K562 (cell line): ENCODE measurements around the gene ADORA1. TPM values are rescaled to one million over a fixed set of nuclear protein-coding genes. Genes with fewer than 3 reads are reported as not detected.

ENCODE experiments used
- ATAC-seq: fragments of 200-7000 bp; cut with Tn5 transposase; 3 replicates; pipeline ENCODE4 v1.9.1; 2020; ENCODE audit warnings: moderate library complexity
- BruUV-seq: library from RNA; stranded (reverse); fragments of 400-500 nt; replicated peaks from 2 replicates; lab custom pipeline; 2021; lab: Mats Ljungman, UMichigan
- CTCF ChIA-PET: fragments of 300-600 bp; formaldehyde crosslinking; extraction: SDS; loops from one replicate; lab custom pipeline; 2021; ENCODE audit warnings: low intra/inter-chr PET ratio; lab: Yijun Ruan, JAX
- POLR2A ChIA-PET: fragments of 300-600, 350-650 bp; sonication (Branson Sonifier 250); formaldehyde crosslinking; extraction: SDS; loops from one replicate; lab custom pipeline; 2021; ENCODE audit warnings: antibody characterized with exemption, inconsistent platforms; lab: Yijun Ruan, JAX
- DNase-seq, 4 experiments: peaks; one replicate each; pipeline versions ENCODE4 v3.0.0 to v3.0.0-alpha.2; 2011 to 2018; ENCODE audit warnings: low spot score in 3 of 4, mixed read lengths in 3 of 4; ENCODE audit errors: extremely low read depth in 1 of 4
- FAIRE-seq: peaks from 2 replicates; lab custom pipeline; 2011; peaks lifted over from hg19 to GRCh38; lab: Jason Lieb, UNC
- H2AFZ ChIP-seq: 2 replicates; pipeline ENCODE4 v1.6.0; 2011; ENCODE audit warnings: low read depth, low read length, control low read depth, inconsistent platforms
- H3K27ac ChIP-seq: fragments of 200-600 bp; 3 replicates; pipeline ENCODE4 v1.8.0; 2011; ENCODE audit warnings: low read depth, mild to moderate bottlenecking, control low read depth, inconsistent platforms, low read length, moderate library complexity, mixed read lengths; ENCODE audit errors: extremely low read depth
- H3K27me3 ChIP-seq, 2 experiments: fragments of 300-600 bp in 1 of 2; 2 replicates in 1 of 2; 3 replicates in 1 of 2; pipeline versions ENCODE4 v1.6.0 to v1.8.0; 2011; ENCODE audit warnings: inconsistent platforms in 2 of 2, low read length in 2 of 2, mild to moderate bottlenecking in 1 of 2, mixed read lengths in 1 of 2, moderate library complexity in 1 of 2; ENCODE audit not compliant: control insufficient read depth in 2 of 2, insufficient read depth in 2 of 2
- H3K36me3 ChIP-seq: fragments of 300-600 bp; 3 replicates; pipeline ENCODE4 v1.8.0; 2011; ENCODE audit warnings: mild to moderate bottlenecking, low read length, inconsistent platforms; ENCODE audit not compliant: control insufficient read depth, insufficient read depth
- H3K4me1 ChIP-seq, 2 experiments: fragments of 200-600 bp in 1 of 2; replicated peaks in 1 of 2; 2 replicates in 1 of 2; 3 replicates in 1 of 2; pipeline versions ENCODE4 v1.5.1 to v1.8.0; 2011; ENCODE audit warnings: inconsistent platforms in 2 of 2, low read length in 2 of 2, mild to moderate bottlenecking in 1 of 2, mixed read lengths in 1 of 2, moderate library complexity in 1 of 2; ENCODE audit not compliant: control insufficient read depth in 2 of 2, insufficient read depth in 2 of 2
- H3K4me2 ChIP-seq: 2 replicates; pipeline ENCODE4 v1.6.1; 2011; ENCODE audit warnings: low read length, control low read depth, inconsistent platforms, mixed read lengths; ENCODE audit not compliant: insufficient read depth
- H3K4me3 ChIP-seq: fragments of 200-600 bp; sonication (generic), shearing (Covaris generic); 2 replicates; pipeline ENCODE4 v1.5.1; 2016; ENCODE audit warnings: control low read depth, inconsistent platforms
- H3K79me2 ChIP-seq: fragments of 200-600 bp; 3 replicates; pipeline ENCODE4 v1.8.0; 2011; ENCODE audit warnings: low read length, inconsistent platforms; ENCODE audit not compliant: control insufficient read depth, insufficient read depth
- H3K9ac ChIP-seq, 2 experiments: 2 replicates each; pipeline versions ENCODE4 v1.6.0 to v1.6.1; 2011; ENCODE audit warnings: low read depth in 2 of 2, low read length in 2 of 2, control low read depth in 1 of 2, inconsistent platforms in 1 of 2, mild to moderate bottlenecking in 1 of 2, mixed read lengths in 1 of 2; ENCODE audit not compliant: insufficient read depth in 1 of 2
- H3K9me1 ChIP-seq: one replicate; pipeline ENCODE4 v1.6.0; 2011; ENCODE audit warnings: inconsistent platforms, mild to moderate bottlenecking, low read length, moderate library complexity; ENCODE audit not compliant: control insufficient read depth, insufficient read depth
- H3K9me3 ChIP-seq: replicated peaks from 2 replicates; pipeline ENCODE4 v1.5.1; 2011; ENCODE audit warnings: low read depth, low read length, inconsistent platforms; ENCODE audit not compliant: control insufficient read depth, insufficient read depth
- H4K20me1 ChIP-seq: replicated peaks from 2 replicates; pipeline ENCODE4 v1.6.1; 2011; ENCODE audit warnings: low read length, inconsistent platforms, mixed read lengths; ENCODE audit not compliant: control insufficient read depth, insufficient read depth
- ARID1B ChIP-seq: fragments of 450-650 bp; IDR thresholded peaks from 2 replicates; pipeline ENCODE4 v1.6.1; 2016; ENCODE audit warnings: antibody characterized with exemption, mild to moderate bottlenecking, inconsistent platforms
- CEBPG ChIP-seq, 3 experiments: fragments of 200-800 bp in 1 of 3; sonication (Bioruptor generic) in 1 of 3; sonication (generic) in 1 of 3; formaldehyde crosslinking in 1 of 3; IDR thresholded peaks in 2 of 3; conservative IDR thresholded peaks in 1 of 3; 2 replicates each; pipeline versions ENCODE4 v1.6.1 to v1.8.0; 2016 to 2022; ENCODE audit warnings: missing compliant biosample characterization in 2 of 3, missing genetic modification characterization in 2 of 3, mild to moderate bottlenecking in 1 of 3, missing genetic modification reagents in 1 of 3
- KDM1A ChIP-seq, 2 experiments: fragments of 450-650 bp; IDR thresholded peaks; 2 replicates each; pipeline ENCODE4 v1.6.1; 2016; ENCODE audit warnings: mild to moderate bottlenecking in 2 of 2
- MECOM ChIP-seq: fragments of 250-450 bp; sonication (Bioruptor Pico); IDR thresholded peaks from 2 replicates; pipeline ENCODE4 v1.8.0; 2022; ENCODE audit warnings: inconsistent platforms
- ZBTB7A ChIP-seq: IDR thresholded peaks from 2 replicates; pipeline ENCODE4 v1.6.1; 2011; ENCODE audit warnings: low read depth, mild to moderate bottlenecking, low read length, moderate library complexity, borderline replicate concordance; ENCODE audit not compliant: control insufficient read depth
- ZNF274 ChIP-seq: IDR thresholded peaks from 2 replicates; pipeline ENCODE4 v1.6.1; 2011; ENCODE audit warnings: low read depth, mild to moderate bottlenecking, low read length, moderate library complexity, borderline replicate concordance
- ZNF384 ChIP-seq: IDR thresholded peaks from 2 replicates; pipeline ENCODE4 v1.6.1; 2012; ENCODE audit warnings: low read depth, low read length, improper control_type of control experiment
- ZNF668 ChIP-seq: fragments of 250-450 bp; sonication (Bioruptor Pico); IDR thresholded peaks from 2 replicates; pipeline ENCODE4 v1.8.0; 2022; ENCODE audit warnings: mild to moderate bottlenecking, inconsistent platforms
- ZNF717 ChIP-seq: fragments of 250-450 bp; sonication (Bioruptor Pico); IDR thresholded peaks from 2 replicates; pipeline ENCODE4 v1.5.0; 2021
- WGBS: fragments of 100-300 bp; shearing (Covaris generic); methylation state at CpG from one replicate; pipeline ENCODE4 v1.1.6; 2016; ENCODE audit warnings: low coverage, mixed read lengths; ENCODE audit not compliant: insufficient coverage; ENCODE audit errors: missing lambda C conversion rate; 5-methylcytosine and 5-hydroxymethylcytosine counted together
- in situ Hi-C: fragments of 300-500 bp; cut with MboI; formaldehyde crosslinking; loops from 4 replicates; pipeline ENCODE4 v1.15.0; 2018; ENCODE audit warnings: inconsistent platforms, mixed read lengths
- intact Hi-C: fragments of 100-400 bp; cut with micrococcal nuclease; formaldehyde crosslinking; loops from 2 replicates; pipeline ENCODE4 v1.14.2; 2022
- polyA plus RNA-seq, 8 experiments: library from polyadenylated mRNA; depleted of rRNA in 4 of 8; stranded (reverse) in 5 of 8; unstranded in 3 of 8; fragments of >200 nt; fragmentation: Nextera tagmentation in 2 of 8; fragmentation: Illumina TruSeq in 1 of 8; extraction: Ambion mirVana in 2 of 8; extraction: Trizol in 1 of 8; gene quantifications; 2 replicates each; pipeline versions ENCODE4 v1.2.1 to v1.2.3, GENCODE V29; 2011 to 2014; ENCODE audit warnings: inconsistent platforms in 1 of 8, missing spikeins in 1 of 8
- total RNA-seq, 7 experiments: library from RNA; depleted of rRNA in 6 of 7; stranded (reverse); fragments of >200 nt in 6 of 7; fragmentation: Illumina TruSeq in 2 of 7; extraction: Trizol in 2 of 7; gene quantifications; 2 replicates each; pipeline versions ENCODE4 v1.2.1 to v1.2.3, GENCODE V29; 2011 to 2021; ENCODE audit warnings: low replicate concordance in 1 of 7
- TF ChIP-seq, protein P1 (sequence below): fragments of 250-450 bp; sonication (Bioruptor Pico); IDR thresholded peaks from 2 replicates; pipeline ENCODE4 v1.5.0; 2022; ENCODE audit warnings: mild to moderate bottlenecking

Gene ADORA1
- total and polyA plus RNA-seq, 9 of the 15 experiments (the other 6 are each of a cell fraction or from before 2014, with no cell fraction given): not detected

DNA sequence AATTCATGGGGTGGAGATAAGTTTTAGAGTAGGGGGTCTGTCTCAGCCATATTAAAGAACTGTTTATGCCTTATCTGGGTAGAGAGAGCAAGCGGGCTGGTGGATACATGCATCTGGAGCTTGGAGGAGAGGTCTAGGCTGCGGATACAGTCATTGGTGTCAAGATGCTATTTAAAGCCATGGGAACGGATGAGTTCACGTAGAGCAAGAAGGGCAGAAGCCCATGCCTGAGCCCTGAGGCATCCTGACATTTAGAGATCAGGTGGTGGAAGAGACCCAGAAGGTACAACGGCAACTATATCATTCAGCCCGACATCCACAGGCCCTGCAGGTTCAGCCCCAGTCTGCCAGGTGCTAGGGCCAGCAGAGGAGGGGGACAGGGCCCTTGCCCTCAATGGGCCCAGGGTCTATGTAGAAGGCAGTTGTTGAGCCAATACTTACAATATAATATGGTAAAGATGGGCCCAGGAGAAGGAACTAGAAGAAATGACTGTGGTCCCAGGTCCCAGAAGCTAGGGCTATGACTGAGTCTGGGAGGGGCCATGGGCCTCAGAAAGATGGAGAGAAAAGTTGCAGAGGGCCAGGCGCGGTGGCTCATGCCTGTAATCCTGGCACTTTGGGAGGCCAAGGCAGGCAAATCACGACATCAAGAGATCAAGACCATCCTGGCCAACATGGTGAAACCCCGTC lies 74.1 kb downstream of the ADORA1 start (continued):
- TF ChIP-seq CEBPG (CRISPR knock-in tag; IDR thresholded peaks at IDR 0.05) (no peak), CEBPG (tag; conservative IDR thresholded peaks at IDR 0.05 in 1 of 2, IDR thresholded peaks at IDR 0.05 in 1 of 2) (no peak), KDM1A (IDR thresholded peaks at IDR 0.05) (no peak), ZNF384 (no peak), ZBTB7A (no peak)
- TF ChIP-seq, protein P1, sequence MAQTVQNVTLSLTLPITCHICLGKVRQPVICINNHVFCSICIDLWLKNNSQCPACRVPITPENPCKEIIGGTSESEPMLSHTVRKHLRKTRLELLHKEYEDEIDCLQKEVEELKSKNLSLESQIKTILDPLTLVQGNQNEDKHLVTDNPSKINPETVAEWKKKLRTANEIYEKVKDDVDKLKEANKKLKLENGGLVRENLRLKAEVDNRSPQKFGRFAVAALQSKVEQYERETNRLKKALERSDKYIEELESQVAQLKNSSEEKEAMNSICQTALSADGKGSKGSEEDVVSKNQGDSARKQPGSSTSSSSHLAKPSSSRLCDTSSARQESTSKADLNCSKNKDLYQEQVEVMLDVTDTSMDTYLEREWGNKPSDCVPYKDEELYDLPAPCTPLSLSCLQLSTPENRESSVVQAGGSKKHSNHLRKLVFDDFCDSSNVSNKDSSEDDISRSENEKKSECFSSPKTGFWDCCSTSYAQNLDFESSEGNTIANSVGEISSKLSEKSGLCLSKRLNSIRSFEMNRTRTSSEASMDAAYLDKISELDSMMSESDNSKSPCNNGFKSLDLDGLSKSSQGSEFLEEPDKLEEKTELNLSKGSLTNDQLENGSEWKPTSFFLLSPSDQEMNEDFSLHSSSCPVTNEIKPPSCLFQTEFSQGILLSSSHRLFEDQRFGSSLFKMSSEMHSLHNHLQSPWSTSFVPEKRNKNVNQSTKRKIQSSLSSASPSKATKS (CRISPR knock-in tag): no peak

DNA sequence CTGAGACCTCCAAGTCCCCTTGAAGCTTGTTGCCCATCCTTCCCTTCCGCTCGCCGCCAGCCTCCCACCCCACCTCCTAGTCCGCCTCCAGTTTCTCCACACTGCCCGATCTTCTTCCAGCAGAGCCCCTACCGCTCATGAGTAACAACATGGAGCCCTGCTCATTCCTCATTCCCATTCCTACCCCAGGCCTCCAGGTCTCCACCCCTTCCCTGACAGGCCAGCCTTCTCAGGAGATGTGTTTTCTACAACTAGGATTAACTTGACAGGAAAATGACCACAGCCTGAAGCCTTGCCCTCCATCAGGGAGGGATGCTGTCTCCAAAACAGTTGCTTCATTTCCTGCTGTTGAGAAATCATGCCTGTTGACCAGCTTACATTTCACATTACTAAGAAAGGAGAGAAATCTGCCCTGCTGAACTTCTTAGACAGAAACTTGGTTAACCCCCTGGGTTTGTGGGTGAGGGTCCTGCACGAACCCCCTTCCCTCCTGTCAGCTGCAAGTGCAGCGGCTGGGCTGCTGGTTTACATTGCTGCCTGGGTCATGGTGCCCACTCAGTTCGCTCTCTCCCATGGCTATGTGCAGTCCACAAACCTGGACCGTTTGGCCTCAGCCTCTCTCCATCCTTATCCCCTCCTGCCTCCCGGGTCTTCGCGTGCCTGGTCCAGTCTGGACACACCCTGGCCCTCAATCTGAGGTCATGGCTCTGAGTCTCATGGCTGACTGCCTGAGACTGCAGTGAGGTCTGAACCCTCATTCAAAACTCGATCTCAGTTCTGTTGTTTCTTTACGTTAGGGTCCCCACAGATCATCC lies 75.1 kb downstream of the ADORA1 start:
- Histone ChIP-seq H3K27ac (no peak overlapping the region), H3K9me3 (no peaks in the 10 kb centered on the region), H3K36me3 (no peaks in the 10 kb centered on the region), H4K20me1 (no peaks in the 10 kb centered on the region; the same call in 1 of the 2 replicates), H3K27me3 (peaks cover 34 to 63% of the 10 kb centered on the region in 2 experiments), H3K9me1 (no peaks in the 10 kb centered on the region), H3K79me2 (no peaks in the 10 kb centered on the region), H3K4me3 (no peak overlapping the region), H3K4me1 (no peaks in the 10 kb centered on the region), H3K4me2 (no peak overlapping the region), H3K9ac (no peak overlapping the region), H2AFZ (no peak overlapping the region)
- in situ Hi-C loops: no loop called here
- BruUV-seq: no TSS peak
- ChIA-PET POLR2A (interaction anchor here (1.9 kb wide), 1 partner anchor 13 kb away, joined by 6 read pairs; no protein-coding TSS in a partner anchor), CTCF (no interaction called here)
- DNase-seq (no peak), ATAC-seq (no peak), FAIRE-seq (no peak)
- under 1% methylated on average over 15 of the region's 15 CpGs for WGBS
- intact Hi-C loops: no loop called here
- TF ChIP-seq ZNF717 (CRISPR knock-in tag) (no peak), MECOM (CRISPR knock-in tag) (no peak), ZNF668 (CRISPR knock-in tag) (no peak), ARID1B (no peak), ZNF274 (no peak), CEBPG (CRISPR knock-in tag; IDR thresholded peaks at IDR 0.05) (no peak), CEBPG (tag; conservative IDR thresholded peaks at IDR 0.05 in 1 of 2, IDR thresholded peaks at IDR 0.05 in 1 of 2) (peak; percentile 28 to 40; a peak in 1 of 4 replicates)
- TF ChIP-seq, all 486 proteins: peak for 1
